GM23338 (cell line): ENCODE data around the gene RFX4.

Experiments used
- CREB1 ChIP-seq: fragments of 250-450 bp; sonication (Bioruptor Pico); IDR thresholded peaks from 2 replicates; pipeline ENCODE4 v1.5.0; 2020; ENCODE audit warnings: low read depth, mild to moderate bottlenecking, moderate library complexity
- EZH2 ChIP-seq: fragments of 200-600 bp; sonication (generic); IDR thresholded peaks from one replicate; pipeline ENCODE4 v1.8.0; 2017; ENCODE audit warnings: antibody characterized with exemption, mild to moderate bottlenecking, low read depth; ENCODE audit not compliant: unreplicated experiment
- EZH2phosphoT487 ChIP-seq: fragments of 200-600 bp; sonication (generic); IDR thresholded peaks from one replicate; pipeline ENCODE4 v1.8.1; 2018; ENCODE audit warnings: antibody characterized with exemption; ENCODE audit not compliant: unreplicated experiment
- POLR2AphosphoS5 ChIP-seq: IDR thresholded peaks from 2 replicates; pipeline ENCODE4 v1.6.1; 2016; ENCODE audit warnings: antibody characterized with exemption, low read depth
- TF ChIP-seq, protein P1 (sequence below), 2 experiments: fragments of 200-600 bp in 1 of 2; sonication (generic) in 1 of 2; conservative IDR thresholded peaks; 2 replicates each; pipeline versions ENCODE4 v1.5.1 to v1.6.1; 2016 to 2017; ENCODE audit warnings: antibody characterized with exemption in 2 of 2, low read depth in 2 of 2, mild to moderate bottlenecking in 2 of 2, moderate library complexity in 1 of 2

DNA sequence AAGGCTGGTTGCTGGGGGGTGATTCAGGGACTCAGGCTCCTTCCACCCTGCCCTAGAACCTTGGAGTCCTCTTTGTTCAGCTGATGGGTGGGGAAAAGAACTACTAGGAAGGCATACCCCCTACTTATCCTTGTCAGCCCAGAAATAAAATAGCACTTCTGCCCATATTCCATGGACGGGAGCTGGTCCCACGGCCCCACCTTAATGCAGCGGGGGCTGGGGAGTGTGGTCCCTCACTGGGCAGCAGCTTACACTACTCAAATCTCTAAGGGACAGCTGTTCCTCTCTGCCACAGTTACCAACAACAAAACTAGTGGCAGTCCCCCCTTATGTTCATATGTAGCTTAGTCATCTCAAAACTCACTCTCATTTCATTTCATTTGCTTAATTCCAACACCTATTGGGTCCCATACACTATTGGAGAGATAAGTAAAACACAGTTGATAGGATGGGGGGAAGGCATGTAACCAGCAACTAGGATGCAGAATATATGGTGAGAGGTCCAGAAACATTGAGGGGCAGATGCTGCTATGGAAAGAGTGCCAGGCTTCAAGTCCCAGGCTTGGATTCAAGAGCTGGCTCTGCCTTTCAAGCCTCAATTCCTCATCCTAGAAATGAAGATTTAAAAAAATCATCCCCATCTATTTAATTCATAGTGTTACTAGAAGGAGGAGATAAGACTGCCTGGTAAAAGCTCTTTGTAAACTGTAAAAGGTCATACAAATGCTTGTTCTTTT is 107.9 kb downstream of the RFX4 start:
- TF ChIP-seq, protein P1, sequence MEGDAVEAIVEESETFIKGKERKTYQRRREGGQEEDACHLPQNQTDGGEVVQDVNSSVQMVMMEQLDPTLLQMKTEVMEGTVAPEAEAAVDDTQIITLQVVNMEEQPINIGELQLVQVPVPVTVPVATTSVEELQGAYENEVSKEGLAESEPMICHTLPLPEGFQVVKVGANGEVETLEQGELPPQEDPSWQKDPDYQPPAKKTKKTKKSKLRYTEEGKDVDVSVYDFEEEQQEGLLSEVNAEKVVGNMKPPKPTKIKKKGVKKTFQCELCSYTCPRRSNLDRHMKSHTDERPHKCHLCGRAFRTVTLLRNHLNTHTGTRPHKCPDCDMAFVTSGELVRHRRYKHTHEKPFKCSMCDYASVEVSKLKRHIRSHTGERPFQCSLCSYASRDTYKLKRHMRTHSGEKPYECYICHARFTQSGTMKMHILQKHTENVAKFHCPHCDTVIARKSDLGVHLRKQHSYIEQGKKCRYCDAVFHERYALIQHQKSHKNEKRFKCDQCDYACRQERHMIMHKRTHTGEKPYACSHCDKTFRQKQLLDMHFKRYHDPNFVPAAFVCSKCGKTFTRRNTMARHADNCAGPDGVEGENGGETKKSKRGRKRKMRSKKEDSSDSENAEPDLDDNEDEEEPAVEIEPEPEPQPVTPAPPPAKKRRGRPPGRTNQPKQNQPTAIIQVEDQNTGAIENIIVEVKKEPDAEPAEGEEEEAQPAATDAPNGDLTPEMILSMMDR (conservative IDR thresholded peaks at IDR 0.05; ENCODE audit: low read depth in 2 of 2) = no peak
- TF ChIP-seq EZH2phosphoT487 = no peak
- TF ChIP-seq POLR2AphosphoS5 = no peak
- no peak for TF ChIP-seq CREB1
- no peak for TF ChIP-seq EZH2
